Caki2 (cell line): ENCODE data around the gene JARID2. TPM values are rescaled to one million over a fixed set of nuclear protein-coding genes. Genes with fewer than 3 reads are reported as not detected.
"Not testable (repeated sequence)": the region's sequence is repeated elsewhere in the genome, so short reads cannot be mapped to it uniquely, and the experiment has no call there.

ENCODE experiments used
- DNase-seq: peaks from one replicate; pipeline ENCODE4 v3.0.0-alpha.2; 2015; ENCODE audit warnings: low read depth
- in situ Hi-C: cut with HindIII; loops from 2 replicates; pipeline ENCODE4 v1.10.0; 2016; ENCODE audit warnings: low sequenced_read_pairs, low pct_unique_long_range_greater_than_20kb, mixed read lengths
- total RNA-seq: library from RNA; depleted of rRNA; stranded (reverse); fragments of >200 nt; shearing (Covaris generic); gene quantifications from 2 replicates; pipeline ENCODE4 v1.2.3, GENCODE V29; 2014; ENCODE audit warnings: low replicate concordance

The JARID2 gene
- total RNA-seq, 1 experiment from 2014 or later, result 4.9 TPM

- no peak for DNase-seq
- in situ Hi-C loops, result no loop called here
These were observed 33.3 kb downstream of the JARID2 start for GRCh38 chr6:15279047-15279661.

DNA sequence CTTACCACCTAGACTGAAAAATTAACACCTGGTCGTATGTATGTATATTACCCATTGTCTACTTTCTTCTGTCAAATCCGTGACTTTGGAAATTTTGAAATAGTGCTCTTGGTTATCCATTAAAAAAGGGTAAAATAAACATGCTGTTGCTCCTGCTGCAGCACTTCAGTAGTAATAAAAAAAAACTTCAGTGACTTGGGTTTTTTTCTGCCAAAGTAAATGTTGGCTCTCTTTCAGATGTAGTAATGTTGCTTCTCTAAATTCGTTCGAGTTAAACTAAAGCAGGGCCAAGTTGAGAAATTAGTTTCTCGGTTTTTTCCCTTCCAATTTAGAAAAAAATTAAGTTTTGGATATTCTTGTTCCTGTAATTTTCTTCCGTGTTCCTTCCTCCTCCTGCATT, 34.2 kb downstream of the JARID2 start:
- DNase-seq, result peak; percentile 49
- in situ Hi-C loops, result no loop called here

GRCh38 chr6:15280961-15281360, 35.1 kb downstream of the JARID2 start:
- no peak for DNase-seq
- in situ Hi-C loops, result no loop called here

GRCh38 chr6:15282334-15282733, 36.5 kb downstream of the JARID2 start:
- in situ Hi-C loops, result no loop called here
- DNase-seq, result no peak

DNA sequence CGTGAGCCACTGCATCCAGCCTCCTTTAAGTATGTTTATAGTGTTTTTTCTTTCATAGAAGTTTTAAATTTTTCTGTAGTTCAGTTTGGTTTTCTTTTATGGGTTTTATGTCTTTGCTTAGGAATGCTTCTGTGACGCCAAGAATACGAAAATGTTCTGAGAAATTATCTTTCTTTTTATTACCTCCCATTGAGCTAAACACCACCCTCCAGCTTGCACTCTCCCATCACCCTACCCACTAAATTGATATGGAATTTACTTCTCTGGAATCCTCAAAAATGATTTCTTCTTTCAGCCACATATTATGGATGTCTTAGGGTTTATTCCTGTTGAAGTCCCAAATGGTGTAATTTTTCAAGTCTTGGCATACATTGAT, 38.1 kb downstream of the JARID2 start:
- DNase-seq, result peak; percentile 36
- in situ Hi-C loops, result no loop called here

- in situ Hi-C loops, result no loop called here
- DNase-seq, result peak; percentile 68
These were observed 38.9 kb downstream of the JARID2 start for GRCh38 chr6:15284743-15285142.

- in situ Hi-C loops, result no loop called here
- DNase-seq, result no peak
These were observed 39.9 kb downstream of the JARID2 start for GRCh38 chr6:15285682-15286294.

GRCh38 chr6:15287670-15288375, 42.0 kb downstream of the JARID2 start:
- DNase-seq, result no peak
- in situ Hi-C loops, result no loop called here

DNA sequence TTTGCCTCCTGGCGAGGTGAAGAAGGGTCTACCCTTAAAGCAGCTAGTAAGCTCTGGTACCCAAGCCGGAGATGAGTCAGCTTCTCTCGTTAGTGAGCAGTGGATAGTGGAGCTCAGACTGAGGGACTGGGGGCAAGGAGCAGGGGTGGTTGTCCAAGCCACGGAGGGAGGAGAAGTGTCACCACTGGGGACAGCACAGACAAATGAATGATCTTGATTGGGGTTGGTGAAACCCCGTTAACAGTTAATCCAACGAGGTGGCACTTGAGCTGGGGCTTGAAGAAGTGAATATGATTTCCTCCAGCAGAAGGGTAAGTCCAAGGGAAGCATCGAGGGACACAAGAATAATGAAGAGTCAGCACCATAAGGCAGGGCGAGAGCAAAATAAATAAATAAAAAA, 43.0 kb downstream of the JARID2 start:
- in situ Hi-C loops, result no loop called here
- DNase-seq, result no peak

DNA sequence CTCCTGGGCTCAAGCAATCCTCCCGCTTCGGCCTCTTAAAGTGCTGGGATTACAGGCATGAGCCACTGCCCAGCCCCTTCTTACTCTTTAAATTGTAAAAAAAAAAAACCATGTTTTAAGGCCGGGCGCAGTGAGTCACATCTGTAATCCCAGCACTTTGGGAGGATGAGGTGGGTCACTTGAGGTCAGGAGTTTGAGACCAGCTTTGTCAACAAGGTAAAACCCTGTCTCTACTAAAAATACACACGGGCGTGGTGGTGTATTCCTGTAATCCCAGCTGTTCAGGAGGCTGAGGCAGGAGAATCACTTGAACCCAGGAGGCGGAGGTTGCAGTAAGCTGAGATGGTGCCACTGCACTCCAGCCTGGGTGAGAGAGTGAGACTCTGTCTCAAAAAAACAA, 43.6 kb downstream of the JARID2 start:
- DNase-seq, in situ Hi-C loops: not testable (repeated sequence)

DNA sequence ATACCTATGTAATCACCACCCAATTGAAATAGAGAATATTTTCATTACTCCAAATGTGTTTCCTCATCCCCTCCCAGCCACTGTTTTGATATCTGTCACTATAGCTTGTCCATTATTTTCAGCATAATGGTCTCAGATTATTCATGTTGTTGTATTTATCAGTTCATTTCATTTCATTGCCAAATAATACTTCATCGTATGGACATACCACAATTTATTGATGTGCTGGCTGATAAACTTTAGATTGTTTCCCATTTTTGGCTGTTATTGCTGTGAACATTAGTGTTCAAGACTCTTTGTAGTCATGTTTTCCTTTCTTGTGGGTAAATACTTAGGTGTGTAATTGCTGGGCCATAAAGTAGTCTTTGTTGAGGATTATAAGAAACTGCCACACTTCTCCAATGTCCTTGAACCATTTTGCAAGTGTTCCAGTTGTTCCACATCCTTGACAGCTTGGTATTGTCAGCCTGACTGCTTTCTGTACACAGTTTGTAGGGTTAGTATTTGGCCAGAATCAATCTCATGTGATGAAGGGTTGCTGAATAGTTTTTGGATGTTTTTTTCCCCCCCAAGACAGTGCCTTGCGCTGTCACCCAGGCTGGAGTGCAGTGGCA, 44.3 kb downstream of the JARID2 start:
- no peak for DNase-seq
- in situ Hi-C loops, result no loop called here

DNA sequence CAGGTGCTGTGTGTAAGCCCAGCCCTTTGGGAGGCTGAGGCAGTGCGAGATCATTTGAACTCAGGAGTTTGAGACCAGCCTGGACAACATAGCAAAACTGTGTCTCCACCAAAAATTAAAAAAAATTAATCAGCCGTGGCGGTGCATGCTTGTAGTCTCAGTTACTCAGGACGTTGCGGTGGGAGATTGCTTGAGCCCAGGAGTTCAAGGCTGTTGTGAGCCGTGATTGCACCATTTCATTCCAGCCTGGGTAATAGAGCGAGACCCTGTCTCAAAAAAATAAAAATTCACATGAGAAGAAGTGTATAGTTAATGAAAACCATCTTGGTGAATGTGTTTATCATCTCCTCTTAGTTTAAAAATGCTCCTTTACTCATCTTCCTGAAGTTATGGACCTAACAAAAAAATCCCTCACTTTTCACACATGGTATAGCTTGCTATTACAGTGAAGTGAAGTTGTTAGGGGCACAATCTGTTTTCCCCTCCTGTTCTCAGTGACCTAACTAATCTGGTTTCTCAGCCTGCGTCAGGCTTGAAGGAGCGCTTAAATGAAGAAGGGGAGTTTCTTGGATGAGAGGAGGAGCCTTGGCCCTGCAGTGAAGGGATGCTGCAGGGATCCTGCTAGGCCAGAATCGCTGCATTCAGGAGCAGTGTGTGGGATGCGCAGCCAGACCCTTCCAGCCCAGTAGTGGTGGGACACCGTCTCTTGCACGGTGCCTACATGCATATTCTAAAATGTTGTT, 45.3 kb downstream of the JARID2 start:
- no peak for DNase-seq
- in situ Hi-C loops, result no loop called here

- no peak for DNase-seq
- in situ Hi-C loops, result no loop called here
These were observed 46.9 kb downstream of the JARID2 start for GRCh38 chr6:15292721-15293302.

DNA sequence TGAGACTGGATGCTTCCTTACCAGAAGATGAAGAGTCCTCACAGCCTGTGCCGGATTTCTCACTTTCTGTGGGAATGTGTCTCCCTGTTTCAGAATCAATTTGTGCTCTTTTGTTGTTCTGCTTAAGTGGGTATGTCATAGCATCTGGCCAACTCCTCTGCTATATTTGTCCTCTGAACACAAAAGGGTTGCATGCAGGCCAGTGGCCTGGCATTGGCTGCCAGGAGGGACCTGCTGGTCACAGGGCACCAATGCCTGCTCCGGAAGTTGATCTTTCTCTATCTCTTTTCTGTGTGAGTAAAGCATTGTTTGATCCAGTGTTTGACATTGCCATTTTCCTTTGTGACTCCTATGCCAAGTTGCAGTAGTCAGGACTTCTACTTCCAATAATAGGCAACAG, 47.8 kb downstream of the JARID2 start:
- no peak for DNase-seq
- in situ Hi-C loops, result no loop called here

DNA sequence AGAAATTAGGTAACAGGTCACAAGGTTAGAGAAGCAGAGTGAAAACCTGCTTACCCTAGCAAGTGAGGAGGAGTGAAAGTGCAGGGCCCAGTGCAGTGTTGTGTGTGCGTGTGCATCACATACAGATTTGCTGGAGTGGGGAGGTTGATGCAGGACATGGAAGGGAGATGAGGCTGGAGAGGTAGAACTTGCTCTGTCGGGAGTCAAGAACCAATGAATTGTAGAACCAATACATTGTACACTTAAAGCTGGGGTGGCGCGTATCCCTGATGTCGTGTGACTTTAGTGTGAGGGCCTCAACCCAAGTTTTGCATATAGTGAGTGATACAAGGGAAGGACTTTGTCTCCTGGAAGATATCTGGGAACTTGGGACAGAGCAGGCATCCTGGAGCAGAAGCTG, 48.6 kb downstream of the JARID2 start:
- in situ Hi-C loops, result no loop called here
- DNase-seq, result no peak

DNA sequence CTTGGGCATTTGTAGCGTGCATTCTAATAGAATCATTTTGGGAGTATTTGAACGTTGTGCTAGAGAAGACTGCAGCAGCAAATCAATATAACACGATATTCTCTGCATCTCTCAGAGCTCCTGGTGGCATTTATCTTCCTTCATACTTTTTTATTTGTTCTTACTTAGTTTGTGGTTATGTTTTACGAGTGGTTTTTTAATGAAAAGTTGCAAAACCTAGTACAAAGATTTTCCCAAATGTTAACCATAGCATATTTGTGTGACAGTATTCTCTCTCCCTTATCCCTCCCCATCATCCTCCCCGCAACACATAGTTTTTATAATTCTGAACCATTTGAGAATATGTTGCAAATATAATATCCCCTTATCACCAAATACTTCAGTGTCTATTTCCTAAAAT, 50.4 kb downstream of the JARID2 start:
- no peak for DNase-seq
- in situ Hi-C loops, result no loop called here

GRCh38 chr6:15296735-15297134, 50.9 kb downstream of the JARID2 start:
- DNase-seq, result no peak
- in situ Hi-C loops, result no loop called here

- in situ Hi-C loops, DNase-seq: not testable (repeated sequence)
These were observed 51.3 kb downstream of the JARID2 start for GRCh38 chr6:15297167-15297566.
